HG03521 (cell line): ENCODE measurements around the gene CREB3L2.
"Not testable (repeated sequence)": the region's sequence is repeated elsewhere in the genome, so short reads cannot be mapped to it uniquely, and the experiment has no call there.

ENCODE experiments used
- ATAC-seq: cut with Tn5 transposase; IDR thresholded peaks from one replicate; pipeline ENCODE4 v1.9.1; 2021; ENCODE audit warnings: mild to moderate bottlenecking, moderate library complexity; ENCODE audit not compliant: unreplicated experiment

The CREB3L2 gene

GRCh38 chr7:137935884-137936508, 65.9 kb downstream of the CREB3L2 start:
- no peak for ATAC-seq

DNA sequence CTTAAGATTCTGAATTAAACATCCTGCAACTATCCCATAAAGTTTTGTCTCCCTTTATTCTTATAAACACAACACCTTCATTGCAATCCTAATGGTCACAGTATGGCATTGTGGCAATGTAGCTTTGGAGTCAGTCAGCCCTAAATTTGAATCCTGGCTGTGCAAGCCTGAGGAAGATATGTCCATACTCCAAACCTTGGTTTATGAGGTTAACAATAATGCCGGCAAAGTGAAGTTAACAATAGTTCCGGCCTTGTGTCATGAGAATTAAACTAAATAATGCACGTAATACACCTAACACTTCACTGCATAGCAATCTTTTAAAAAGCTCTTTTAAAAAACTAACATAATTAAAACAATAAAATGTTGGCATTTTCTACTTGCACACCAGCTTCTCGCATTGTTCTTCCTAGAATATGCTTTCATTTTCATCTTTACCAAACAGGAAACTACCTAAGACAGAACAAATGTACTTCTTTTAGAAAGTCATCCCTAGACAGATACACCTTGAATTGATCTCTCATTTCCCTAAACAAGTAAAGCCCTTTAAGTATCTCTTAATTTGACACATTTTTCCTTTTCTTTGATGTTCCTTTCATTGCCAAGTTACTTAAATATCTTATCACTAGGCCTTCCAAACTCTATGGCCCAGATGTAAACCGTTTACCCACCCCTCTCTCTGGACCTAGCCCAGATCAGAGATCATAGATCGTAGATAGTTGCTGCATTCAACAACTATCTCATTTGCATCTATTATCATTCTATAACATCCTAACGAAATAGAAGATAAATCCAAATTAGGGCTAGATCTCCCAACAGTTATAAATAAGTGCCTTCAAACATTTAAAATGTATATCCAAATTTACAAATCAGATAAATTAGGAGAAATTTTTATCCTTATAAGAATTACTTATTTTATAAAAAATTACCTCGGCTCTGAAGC, 66.7 kb downstream of the CREB3L2 start:
- ATAC-seq, result peak; percentile 75

- no peak for ATAC-seq
Measured at GRCh38 chr7:137934176-137934826, 67.6 kb downstream of the CREB3L2 start.

GRCh38 chr7:137933270-137934017, 68.4 kb downstream of the CREB3L2 start:
- no peak for ATAC-seq

GRCh38 chr7:137932881-137933269, 69.0 kb downstream of the CREB3L2 start:
- no peak for ATAC-seq

GRCh38 chr7:137931823-137932222, 70.1 kb downstream of the CREB3L2 start:
- ATAC-seq, result no peak

DNA sequence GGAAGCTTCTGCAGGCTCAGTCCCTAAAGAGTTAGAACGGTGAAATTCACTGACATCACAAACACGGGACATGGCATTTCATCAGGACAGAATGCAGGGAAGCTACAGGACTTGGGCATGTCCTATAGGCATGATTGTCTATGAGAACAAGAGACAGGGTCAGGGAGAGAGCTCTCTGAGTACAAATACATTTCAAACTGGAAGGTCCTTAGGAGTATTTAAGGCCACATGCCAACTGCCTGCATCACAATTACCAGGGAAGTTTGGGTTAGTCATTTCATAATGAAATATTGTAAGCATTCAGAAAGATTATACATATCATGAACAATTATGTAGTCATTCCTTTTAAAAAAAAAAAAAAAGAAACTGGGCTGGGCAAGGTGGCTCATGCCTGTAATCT, 71.3 kb downstream of the CREB3L2 start:
- ATAC-seq, result no peak

- no peak for ATAC-seq
Measured at GRCh38 chr7:137928626-137929025, 73.3 kb downstream of the CREB3L2 start.

GRCh38 chr7:137927386-137927785, 74.5 kb downstream of the CREB3L2 start:
- no peak for ATAC-seq

- ATAC-seq, result not testable (repeated sequence)
Measured at GRCh38 chr7:137926206-137926605, 75.7 kb downstream of the CREB3L2 start.

DNA sequence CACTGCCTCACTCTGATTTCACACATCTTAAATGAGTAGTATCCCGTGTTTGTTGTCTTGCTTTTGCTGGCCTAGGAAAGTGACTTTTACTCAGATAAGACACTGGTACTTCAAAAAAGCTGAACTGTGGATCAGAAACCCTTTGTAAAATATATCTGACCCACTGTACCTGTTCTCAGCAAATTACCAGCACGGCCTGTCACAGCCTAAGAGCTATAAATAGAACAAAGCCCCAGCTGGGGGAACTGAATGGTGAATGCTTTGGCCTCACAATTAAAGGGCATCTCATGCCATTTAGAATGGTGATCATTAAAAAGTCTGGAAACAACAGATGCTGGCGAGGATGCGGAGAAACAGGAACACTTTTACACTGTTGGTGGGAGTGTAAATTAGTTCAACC, 76.1 kb downstream of the CREB3L2 start:
- ATAC-seq, result no peak

DNA sequence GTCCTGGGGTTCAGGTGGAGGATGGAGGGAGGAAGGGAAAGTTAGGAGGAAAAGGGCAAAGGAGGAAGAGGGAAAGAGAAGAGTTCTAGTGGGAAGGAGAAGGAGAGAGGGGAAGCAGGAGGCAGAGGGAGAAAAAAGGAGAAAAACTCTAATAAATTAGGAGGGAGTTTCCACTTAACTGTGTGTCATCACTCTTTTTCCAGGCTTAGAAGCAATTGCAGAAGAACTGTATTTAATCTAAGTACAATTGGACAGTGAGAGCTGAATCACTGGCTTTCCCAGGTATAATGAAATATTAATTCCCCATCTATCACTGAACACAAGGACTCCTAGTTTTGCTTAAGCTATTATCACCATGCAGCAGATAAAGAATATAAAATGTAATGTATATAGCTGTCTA, 76.8 kb downstream of the CREB3L2 start:
- ATAC-seq, result no peak

DNA sequence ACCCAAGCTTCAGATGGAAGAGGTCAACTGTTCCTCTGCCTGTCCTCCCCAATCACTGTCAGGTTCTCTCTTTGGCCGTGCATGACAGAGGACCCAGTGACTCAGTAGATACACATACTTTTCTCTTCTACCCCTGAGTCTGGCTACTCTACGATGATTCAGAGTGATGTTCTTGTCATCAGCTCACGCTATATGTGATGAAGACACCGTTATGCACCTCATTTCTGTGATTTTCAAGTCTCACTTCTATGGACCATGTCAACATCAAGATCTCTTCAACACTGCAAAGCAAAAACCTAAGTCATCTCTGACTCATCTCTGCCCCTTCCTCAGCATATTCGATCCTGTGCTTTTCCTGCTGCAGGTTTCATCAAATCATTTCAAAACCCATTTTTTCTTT, 78.5 kb downstream of the CREB3L2 start:
- no peak for ATAC-seq

DNA sequence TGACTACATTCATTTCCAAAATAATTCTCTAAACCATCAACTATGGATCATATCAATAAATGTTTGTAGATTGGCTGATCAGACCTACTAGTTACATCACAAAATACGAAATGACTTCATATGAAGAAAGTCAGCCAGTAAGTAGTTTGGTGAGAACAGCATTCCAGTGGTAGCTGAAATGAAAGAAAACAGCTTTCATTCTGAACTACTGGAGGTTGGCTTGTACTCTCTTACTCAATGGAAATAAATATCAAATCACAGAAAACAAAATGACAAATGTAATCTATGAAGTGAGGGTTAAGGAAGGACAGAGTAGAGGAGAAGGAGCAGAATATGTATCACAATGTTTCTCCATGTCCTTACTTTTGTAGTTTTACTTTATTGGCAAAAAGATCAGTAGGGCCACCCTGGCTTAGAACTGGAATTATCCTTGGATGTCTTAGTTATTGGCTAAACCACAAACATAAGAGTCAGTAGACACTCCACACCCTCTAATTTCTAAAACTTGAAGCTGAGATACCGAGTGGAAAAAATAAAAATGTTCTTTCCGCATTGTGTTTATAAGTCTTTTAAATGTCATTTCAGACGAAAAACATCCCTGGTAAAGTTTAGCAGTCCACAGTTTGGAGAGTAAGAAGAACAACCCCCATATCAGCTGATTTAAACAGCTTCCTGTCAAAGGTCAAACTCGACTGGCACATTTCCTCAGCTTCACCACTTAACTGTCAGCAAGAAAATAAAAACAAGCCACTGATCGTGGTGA, 81.1 kb downstream of the CREB3L2 start:
- ATAC-seq, result no peak

- no peak for ATAC-seq
Measured at GRCh38 chr7:137919987-137920386, 81.9 kb downstream of the CREB3L2 start.

GRCh38 chr7:137916980-137917645, 84.8 kb downstream of the CREB3L2 start:
- ATAC-seq, result no peak

- no peak for ATAC-seq
Measured at GRCh38 chr7:137916564-137916963, 85.3 kb downstream of the CREB3L2 start.

- ATAC-seq, result no peak
Measured at GRCh38 chr7:137915266-137915665, 86.6 kb downstream of the CREB3L2 start.

GRCh38 chr7:137913985-137914384, 87.9 kb downstream of the CREB3L2 start:
- no peak for ATAC-seq

DNA sequence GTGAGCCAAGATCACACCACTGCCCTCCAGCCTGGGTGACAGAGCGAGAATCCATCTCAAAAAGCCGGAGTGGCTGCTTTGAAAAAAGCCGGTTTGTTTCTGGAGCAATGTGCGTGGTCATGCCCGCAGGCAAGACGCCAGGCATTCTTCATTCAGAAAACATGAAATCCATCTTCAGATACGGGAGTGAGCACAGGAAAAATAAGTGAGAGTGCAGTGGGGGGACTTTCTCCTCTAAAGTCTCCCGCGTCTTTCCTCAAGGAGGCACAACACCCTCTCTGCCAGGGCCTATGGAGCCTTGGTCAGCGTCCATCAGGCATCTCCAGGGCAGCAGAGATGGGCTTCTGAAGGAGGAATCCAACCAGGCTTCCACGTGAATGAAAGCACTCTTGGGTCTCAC, 92.8 kb downstream of the CREB3L2 start:
- ATAC-seq, result no peak
